ENCODE measurements around the gene ITPR3.

Gene ITPR3

GRCh38 chr6:33688006-33688405, 66.9 kb downstream of the ITPR3 start:
- no peak for FAIRE-seq

- no peak for FAIRE-seq
Observed at GRCh38 chr6:33688451-33689147, 67.5 kb downstream of the ITPR3 start.

- FAIRE-seq: no peak
Observed at GRCh38 chr6:33689148-33689494, 68.0 kb downstream of the ITPR3 start.

- FAIRE-seq: no peak
Observed at GRCh38 chr6:33689879-33690278, 68.8 kb downstream of the ITPR3 start.

- FAIRE-seq: no peak
Observed at GRCh38 chr6:33690766-33691165, 69.6 kb downstream of the ITPR3 start.

- FAIRE-seq: no peak
Observed at GRCh38 chr6:33691456-33692077, 70.4 kb downstream of the ITPR3 start.

- FAIRE-seq: no peak
Observed at GRCh38 chr6:33692078-33692759, 71.1 kb downstream of the ITPR3 start.

GRCh38 chr6:33692760-33693158, 71.6 kb downstream of the ITPR3 start:
- no peak for FAIRE-seq

- no peak for FAIRE-seq
Observed at GRCh38 chr6:33693186-33694105, 72.3 kb downstream of the ITPR3 start.

GRCh38 chr6:33694401-33694931, 73.3 kb downstream of the ITPR3 start:
- no peak for FAIRE-seq

- no peak for FAIRE-seq
Observed at GRCh38 chr6:33694977-33695376, 73.9 kb downstream of the ITPR3 start.

GRCh38 chr6:33695451-33695887, 74.3 kb downstream of the ITPR3 start:
- no peak for FAIRE-seq

- FAIRE-seq: no peak
Observed at GRCh38 chr6:33696076-33696475, 75.0 kb downstream of the ITPR3 start.

GRCh38 chr6:33696548-33697518, 75.7 kb downstream of the ITPR3 start:
- FAIRE-seq: no peak

GRCh38 chr6:33697845-33698244, 76.7 kb downstream of the ITPR3 start:
- no peak for FAIRE-seq

- FAIRE-seq: no peak
Observed at GRCh38 chr6:33698494-33698893, 77.4 kb downstream of the ITPR3 start.

- FAIRE-seq: no peak
Observed at GRCh38 chr6:33699131-33699530, 78.0 kb downstream of the ITPR3 start.

- FAIRE-seq: no peak
Observed at GRCh38 chr6:33699739-33700138, 78.6 kb downstream of the ITPR3 start.

GRCh38 chr6:33700391-33701050, 79.4 kb downstream of the ITPR3 start:
- no peak for FAIRE-seq

- FAIRE-seq: no peak
Observed at GRCh38 chr6:33702345-33702977, 81.3 kb downstream of the ITPR3 start.
